ENCODE results near the gene GALNT8. TPM values are rescaled to one million over a fixed set of nuclear protein-coding genes. Genes with fewer than 3 reads are reported as not detected.
"Not testable (repeated sequence)": the region's sequence is repeated elsewhere in the genome, so short reads cannot be mapped to it uniquely, and the experiment has no call there.

GALNT8 gene, protein sequence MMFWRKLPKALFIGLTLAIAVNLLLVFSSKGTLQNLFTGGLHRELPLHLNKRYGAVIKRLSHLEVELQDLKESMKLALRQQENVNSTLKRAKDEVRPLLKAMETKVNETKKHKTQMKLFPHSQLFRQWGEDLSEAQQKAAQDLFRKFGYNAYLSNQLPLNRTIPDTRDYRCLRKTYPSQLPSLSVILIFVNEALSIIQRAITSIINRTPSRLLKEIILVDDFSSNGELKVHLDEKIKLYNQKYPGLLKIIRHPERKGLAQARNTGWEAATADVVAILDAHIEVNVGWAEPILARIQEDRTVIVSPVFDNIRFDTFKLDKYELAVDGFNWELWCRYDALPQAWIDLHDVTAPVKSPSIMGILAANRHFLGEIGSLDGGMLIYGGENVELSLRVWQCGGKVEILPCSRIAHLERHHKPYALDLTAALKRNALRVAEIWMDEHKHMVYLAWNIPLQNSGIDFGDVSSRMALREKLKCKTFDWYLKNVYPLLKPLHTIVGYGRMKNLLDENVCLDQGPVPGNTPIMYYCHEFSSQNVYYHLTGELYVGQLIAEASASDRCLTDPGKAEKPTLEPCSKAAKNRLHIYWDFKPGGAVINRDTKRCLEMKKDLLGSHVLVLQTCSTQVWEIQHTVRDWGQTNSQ
- total RNA-seq = under 0.01 and 0.13 TPM in 2 replicates

DNA sequence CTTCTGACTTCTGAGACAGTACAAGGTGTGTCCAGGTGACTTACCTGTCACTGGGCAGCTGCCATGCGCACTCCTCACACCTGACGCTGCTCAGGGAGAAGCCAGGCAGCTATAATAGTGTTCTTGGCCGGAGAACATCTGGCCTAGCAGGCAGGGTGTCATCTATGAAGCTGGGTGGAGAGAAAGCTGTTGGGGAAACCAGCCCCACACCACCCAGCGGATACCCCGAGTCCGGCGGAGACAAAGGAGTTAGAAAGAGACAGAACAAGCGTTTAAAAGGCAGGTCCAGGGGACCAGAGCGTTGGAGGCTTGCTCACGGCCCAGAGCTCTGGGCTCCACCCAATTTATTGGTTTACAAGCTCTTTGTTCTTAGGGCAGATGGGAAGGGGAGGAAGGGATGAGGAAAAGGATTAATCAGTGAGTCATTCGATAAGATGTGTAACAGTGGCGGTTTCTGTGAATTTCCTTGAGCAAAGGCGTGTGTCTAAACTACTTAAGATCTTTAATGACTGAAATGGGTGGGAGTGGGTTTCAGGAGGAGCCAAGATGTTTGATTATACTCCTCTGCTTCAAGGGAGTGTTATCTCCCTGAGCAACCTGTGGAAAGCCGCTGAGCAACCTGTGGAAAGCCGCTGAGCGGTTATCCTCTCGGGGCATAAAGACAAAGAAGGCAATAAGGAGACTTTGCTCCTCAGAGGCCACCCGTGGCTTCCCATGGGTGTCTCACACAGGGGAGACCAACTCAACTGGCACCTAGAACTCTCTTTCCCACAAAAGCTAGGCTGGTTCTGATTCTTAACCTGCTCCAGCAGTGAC is at the start of gene GALNT8:
TSS of gene GALNT8 (plus strand) at position 580 of the 816 bp plus-strand sequence. CDS start 278 bp downstream, outside the sequence.
- no peak for DNase-seq (ENCODE audit: low read depth in 2 of 2)

DNA sequence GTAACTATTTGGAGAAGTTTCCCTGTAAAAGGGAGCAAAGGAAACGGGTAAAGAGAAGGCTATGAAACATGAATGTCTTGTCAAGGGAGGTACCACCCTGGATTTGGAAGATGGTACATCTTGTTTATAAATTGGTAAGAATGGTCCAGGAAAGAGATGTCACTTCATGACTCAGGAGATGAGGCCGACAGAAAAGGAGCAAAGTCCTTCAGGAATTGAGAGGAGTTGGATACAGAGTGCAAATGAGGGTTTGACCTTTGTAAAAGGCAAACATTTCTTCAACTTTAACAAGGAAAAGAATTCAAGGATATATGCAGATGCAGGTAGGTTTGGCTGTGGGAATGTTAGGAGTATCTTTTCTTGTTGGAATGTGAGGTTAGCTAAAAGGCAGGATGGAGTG is 40.5 kb upstream of the GALNT8 start:
- no peak for DNase-seq (ENCODE audit: low read depth in 2 of 2)

DNA sequence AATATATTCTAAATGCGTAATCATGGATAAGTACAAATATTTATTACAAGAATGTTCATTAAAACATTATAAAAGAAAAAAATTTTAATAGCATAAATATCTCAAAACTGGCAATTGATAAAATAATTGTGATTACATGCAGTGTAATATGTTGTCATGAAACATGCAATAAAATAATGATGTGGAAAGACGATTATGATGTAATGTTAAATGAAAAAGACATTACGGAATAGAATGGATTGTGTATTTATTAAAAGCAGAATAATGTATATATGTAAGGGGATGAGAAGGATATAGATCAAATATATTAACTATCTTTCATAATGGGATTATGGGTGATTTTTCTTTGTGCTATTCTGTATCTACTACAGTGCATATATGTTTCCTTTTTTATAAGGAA is 38.5 kb upstream of the GALNT8 start:
- DNase-seq (ENCODE audit: low read depth in 2 of 2) = no peak

DNA sequence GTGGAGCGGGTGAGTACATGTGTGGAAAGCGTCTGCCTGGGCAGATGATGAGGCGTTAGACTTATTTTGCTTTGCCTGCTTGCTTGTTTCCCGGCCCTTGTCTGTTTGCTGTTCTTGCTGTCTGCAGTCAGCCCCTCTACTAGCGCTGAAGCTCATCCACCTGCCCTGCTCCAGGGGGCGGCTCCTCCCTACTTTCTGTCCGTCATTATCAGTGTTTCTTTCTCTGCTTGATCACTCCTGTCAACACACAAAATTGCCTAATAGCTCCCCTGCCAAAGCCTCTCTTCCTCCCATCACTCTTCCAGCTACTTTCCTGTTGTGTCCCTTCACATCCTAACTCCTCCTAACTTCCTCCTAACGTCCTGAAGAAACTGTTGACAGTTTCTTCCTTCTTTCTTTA is 34.9 kb upstream of the GALNT8 start:
- no peak for DNase-seq (ENCODE audit: low read depth in 2 of 2)

DNA sequence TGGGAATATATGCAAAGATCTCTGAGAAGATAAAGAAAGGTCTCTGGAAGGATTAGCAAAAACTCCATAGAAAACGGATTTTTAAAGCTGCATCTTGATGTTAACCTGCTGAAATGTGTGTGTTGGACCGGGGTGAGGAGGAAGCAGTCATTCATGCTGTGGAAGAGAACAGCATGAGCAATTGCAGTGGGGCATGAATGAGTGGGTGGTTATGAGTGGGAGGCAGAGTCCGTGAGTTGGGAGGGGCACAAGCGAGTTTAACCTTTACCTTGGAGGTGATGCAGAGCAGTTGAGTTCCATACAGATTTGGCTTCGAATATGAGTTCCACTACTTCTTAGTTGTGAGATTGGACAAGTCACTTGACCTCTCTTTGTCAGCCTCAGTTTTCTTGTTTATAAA is 29.4 kb upstream of the GALNT8 start:
- no peak for DNase-seq (ENCODE audit: low read depth in 2 of 2)

DNA sequence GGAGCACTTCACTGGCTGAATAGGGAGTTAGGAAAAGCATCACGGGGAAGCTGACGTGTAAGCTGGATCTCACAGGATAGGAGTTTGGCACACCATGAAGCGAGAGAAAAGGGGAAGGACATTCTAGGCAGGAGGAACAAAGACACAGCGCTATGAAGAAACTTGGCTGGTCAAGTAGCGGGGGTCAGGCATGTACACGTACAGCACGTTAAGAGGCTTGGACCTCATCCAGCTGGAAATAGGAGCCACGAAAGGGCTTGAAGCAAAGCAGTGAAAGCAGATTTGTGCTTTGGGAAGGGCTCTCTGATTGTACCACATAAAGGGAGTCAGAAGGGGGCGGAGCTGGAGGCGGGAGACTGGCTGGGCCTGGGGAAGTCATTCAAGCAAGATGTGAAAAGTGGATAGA is 19.6 kb upstream of the GALNT8 start:
- DNase-seq (ENCODE audit: low read depth in 2 of 2) = no peak

DNA sequence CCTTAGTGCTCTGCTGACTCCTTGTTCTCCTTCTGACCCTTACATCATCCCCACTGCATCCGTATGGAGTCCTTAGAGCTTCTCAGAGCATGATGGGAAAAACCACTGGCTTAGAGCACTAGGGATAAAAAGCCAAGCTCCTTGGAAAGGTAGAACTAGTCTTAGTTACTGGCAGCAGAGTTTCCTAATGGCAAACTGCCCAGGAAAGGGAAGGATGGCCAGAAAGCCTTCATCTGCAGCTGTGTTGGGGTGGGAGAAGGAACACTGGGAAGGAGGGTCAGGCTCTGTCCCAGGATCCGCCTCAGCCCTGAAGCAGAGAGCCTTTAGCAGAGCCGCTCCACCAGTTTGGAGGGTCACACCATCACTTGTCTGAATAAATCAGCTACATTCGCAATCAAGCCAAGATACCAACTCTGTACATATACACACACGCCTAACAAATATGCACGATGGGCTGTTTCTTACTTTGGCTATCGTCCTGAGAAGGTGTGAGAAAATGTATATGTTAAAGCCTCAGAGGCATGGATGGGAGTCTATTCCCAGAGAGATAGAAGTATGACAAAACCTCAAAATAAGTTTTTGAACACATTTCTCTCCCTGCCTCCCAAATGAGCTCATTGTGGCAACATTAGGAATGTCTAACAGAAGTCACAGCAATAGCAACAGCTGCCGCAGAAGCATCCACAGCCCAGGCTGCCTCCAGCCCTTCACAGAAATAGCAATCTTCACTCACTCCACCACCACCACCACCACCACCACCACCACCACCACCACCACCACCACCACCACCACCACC is 18.6 kb upstream of the GALNT8 start:
- no peak for DNase-seq (ENCODE audit: low read depth in 2 of 2)

DNA sequence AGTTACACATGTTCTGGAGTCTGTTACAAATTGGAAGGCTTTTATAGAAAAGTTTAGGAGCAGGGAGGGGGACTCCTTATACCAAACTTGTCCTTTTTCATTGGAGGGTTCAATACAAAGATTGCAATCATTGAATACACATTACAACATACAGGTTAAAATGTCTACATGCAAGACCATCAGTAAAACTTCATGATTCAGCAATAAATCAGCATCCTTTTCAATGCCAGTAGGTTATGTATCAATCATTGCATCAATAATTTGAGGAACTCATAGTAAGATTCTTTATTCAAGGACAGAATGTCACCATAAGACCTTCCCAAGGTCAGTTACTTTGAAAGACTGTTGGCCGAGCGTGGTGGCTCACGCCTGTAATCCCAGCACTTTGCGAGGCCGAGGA is 16.5 kb upstream of the GALNT8 start:
- no peak for DNase-seq (ENCODE audit: low read depth in 2 of 2)

DNA sequence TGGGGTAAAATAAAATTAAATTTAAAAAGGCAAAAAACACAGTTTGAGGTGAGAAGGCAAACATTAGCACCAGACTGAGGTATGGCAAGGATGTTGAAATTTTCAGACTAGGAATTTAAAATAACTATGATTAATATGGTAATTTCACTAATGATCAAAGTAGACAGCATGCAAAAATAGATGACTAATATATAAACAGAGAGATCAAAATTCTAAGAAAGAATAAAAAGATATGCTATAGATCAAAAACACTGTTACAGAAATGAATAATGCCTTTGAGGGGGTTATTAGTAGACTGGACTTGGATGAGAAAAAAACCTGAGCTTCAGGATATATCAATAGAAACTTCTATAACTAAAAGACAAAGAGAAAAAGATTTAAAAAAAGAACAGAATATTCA is 14.4 kb upstream of the GALNT8 start:
- DNase-seq (ENCODE audit: low read depth in 2 of 2) = no peak

DNA sequence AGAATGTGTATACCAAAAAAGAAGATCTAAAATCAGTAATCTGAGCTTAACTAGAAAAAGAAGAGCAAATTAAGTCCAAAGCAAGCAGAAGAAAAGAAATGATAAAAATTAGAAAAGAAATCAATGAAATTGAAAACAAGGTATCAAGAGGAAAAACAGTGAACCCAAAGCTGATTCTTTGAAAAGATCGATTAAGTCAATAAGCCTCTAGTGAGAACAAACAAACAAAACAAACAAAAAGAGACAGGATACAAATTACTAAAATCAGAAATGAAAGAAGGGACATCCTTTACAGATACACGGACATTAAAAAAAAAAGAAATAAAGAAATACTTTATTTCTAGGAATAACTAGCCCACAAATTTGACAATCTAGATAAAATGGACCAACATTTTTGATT is 12.9 kb upstream of the GALNT8 start:
- DNase-seq (ENCODE audit: low read depth in 2 of 2) = no peak

DNA sequence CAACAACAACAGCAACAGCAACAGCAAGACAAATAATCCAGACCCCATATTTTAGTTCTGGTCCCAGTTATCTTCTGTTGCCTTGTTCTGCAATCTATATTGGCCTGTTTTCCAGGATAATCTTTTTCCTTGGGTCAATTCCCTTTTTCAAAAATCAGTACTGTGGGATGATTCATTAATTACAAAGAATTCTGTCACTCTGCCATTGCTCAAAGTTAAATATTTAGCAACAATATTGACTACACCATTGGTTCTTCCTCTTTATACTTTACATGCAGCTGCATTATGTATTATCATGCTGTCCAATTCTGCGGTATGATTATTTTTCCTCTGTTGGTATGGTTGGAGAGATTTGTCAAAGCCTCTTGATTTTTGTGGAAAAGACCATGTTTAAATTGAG is 10.1 kb upstream of the GALNT8 start:
- DNase-seq (ENCODE audit: low read depth in 2 of 2) = no peak

DNA sequence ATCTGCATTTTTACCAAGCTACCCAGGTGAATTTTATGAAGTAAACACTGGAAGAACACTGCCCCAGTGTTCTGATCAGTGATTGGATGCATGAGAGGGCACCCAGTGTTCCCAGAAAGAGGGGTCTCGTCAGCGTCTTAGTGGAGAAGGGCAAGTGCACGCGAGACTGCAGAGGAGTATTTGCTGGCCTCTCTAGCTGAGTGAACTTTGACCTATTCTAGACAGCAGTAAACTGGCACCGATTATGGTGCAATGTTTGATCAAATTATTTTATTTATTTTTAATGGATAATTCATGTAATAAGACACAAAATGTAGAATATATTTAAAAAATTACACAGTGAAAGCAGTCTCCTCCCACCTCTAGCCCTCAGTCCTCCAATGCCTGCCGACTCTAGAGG is 5.3 kb upstream of the GALNT8 start:
- DNase-seq (ENCODE audit: low read depth in 2 of 2) = no peak

DNA sequence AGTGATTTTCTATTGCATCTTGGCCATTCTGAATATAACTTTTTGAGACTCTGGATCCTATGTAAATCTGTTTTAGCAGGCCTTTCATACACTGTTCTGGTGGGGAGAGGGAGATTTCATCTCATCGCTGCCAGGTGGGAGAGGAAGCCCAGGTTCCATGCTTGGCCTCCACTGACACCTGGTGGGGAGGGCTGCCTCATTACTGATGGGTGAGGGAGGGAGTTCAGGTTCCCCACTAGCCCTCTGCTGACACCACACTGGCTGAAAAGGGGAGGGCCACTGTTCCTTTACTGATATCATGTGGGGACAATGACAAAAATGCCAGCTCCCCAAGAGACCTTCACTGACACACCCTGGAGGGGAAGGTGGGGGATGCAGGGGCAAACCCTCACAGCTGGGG is 2.4 kb upstream of the GALNT8 start:
- DNase-seq (ENCODE audit: low read depth in 2 of 2) = no peak

DNA sequence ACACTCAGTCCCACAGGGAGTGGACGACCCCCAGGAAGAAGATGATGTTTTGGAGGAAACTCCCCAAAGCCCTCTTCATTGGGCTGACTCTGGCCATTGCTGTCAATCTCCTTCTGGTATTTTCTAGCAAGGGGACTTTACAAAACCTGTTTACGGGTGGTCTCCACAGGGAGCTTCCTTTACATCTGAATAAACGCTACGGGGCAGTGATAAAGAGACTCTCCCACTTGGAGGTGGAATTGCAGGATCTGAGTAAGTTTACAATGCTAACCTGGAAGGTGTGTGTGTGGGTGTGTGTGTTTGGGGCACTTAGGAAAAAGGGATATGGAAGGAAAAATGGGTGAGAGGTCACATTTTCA is 416 bp downstream of the GALNT8 start:
- DNase-seq (ENCODE audit: low read depth in 2 of 2) = no peak

DNA sequence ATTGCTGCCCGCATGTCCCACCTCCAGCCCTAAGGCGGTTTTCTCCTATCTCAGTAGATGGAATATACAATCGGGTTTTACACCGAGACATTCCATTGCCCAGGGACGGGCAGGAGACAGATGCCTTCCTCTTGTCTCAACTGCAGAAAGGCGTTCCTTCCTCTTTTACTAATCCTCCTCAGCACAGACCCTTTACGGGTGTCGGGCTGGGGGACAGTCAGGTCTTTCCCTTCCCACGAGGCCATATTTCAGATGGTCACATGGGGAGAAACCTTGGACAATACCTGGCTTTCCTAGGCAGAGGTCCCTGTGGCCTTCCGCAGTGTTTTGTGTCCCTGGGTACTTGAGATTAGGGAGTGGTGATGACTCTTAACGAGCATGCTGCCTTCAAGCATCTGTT is 1.4 kb downstream of the GALNT8 start:
- not testable (repeated sequence) for DNase-seq (ENCODE audit: low read depth in 2 of 2)

DNA sequence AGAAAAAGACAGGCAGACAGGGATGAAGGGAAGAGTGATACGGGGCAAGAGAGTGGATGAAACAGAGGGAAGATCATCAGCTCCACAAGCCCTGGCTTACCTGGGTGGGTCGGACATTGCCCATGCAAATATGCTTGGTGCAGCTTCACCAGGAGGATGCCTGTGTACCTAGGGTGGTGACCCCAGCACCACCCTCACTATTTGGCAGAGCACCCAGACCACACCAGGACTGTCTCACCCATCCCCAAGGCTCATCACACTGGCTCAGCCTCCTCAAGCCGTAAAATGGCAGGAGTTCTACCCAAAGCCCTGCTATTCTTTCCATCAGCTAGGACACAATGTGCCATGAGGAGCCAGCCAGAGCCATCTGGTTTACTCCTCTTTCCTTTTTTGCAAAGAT is 3.0 kb downstream of the GALNT8 start:
- DNase-seq (ENCODE audit: low read depth in 2 of 2) = no peak

DNA sequence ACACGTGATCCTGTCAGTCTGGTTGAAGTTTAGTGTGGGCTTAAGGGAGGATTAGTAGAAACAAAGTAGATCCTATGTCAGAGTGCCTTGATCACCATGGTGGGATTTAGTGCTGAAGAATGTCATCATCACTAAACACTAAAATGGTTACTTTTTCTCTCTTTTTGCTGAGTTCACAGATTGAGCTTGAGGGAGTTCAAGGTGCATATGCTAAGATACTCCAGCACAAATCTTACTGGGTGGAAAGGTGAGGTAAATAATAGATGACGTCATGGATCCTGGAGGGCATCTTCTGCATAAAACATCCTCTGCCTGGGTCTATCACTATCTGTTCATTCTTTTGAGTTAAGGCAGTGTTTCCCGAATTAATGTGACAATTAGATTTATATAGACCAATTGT is 4.9 kb downstream of the GALNT8 start:
- no peak for DNase-seq (ENCODE audit: low read depth in 2 of 2)

DNA sequence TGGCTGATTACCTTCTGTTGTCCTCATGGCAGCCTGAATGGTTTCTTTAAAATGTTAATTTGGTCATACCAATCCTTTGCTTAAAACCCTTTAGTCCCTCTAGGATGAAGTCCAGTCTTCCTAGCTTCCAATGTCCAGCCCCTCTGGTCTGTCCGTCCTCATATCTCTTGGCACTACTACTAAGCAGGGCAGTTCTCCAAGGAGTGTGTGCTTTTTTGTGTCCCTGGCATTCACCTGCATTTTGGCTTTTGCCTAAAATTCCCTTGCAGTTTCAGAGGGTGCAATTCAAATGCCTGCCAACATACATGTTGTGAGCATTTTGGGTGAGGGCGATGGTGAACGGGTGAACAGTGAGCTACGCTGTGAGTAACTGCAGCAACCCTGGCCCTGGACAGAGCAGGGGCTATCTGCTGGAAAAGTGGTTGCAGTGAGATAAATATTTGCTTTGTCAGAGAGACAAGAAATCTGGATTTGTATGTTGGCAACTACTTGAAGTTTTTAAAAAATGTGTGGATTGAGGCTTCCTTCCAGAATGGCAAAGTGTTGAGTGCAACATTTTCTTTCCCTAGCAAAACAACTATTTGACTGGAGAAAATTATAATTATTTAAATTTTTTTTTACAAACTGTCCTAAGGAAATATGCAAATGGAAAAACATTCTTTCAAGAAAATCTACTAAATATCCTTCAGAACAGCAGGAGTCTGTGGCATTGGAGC is 14.6 kb downstream of the GALNT8 start:
- DNase-seq (ENCODE audit: low read depth in 2 of 2) = no peak

DNA sequence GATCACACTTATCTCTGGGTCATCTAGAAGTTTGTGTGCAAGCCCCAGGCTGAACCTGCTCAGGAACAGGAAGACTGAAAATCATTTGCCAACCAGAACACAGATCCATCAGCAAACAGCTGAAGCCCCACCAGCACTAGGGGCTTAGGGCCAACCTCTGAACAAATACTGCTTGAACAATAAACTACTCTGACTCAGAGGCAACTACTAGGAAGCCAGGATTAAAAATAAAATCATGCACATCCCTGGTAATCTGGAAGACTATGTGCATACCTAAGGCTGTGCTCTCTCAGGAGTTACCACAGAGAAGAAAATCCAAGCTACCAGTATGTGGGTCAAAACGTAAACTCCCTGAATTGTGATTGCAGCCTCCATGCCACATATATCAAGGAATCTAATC is 15.9 kb downstream of the GALNT8 start:
- DNase-seq (ENCODE audit: low read depth in 2 of 2) = no peak

DNA sequence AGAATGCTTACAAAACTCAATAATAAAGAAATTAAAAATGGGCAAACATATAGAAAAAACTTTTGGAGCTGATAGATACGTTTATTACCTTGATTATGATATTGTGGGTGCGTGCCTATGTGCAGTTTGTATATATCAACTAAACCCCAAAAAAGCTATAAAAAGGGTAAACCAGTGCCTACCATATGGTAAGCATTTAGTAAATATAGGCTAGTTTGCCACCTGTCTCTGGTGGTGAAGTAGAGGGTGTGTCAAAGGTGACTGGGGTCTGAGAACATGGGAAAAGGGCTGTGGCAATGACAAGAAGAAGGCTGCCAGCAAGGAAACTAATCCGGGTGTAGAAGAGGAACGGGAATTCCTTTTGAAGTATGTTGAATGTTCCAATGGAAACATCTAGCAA is 18.3 kb downstream of the GALNT8 start:
- no peak for DNase-seq (ENCODE audit: low read depth in 2 of 2)

DNA sequence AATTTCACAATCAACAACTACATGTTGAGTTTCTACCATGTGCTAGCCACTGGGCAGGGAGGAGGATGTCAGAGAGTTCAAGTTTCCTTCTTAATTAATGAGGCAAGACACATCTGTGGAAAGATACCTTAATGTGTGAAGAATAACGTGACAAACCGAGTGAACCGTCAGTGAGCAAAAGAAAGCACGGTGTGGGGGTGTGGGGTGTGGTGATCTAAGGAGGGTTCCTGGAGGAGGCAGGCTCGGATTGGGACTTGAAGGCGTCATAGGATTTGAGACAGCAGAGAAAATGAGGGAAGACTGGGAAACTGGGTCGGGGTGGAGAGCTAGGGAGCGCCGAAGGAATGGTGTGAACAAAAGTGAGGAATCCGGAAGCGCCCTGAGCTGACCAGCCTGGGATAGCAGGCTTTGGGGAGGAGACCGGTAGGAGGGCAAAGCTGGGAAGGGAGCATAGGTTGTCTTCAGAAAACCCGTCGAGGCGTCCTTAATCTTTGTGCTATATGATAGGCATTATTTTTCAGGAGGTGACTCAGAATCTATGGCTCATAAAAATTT is 22.3 kb downstream of the GALNT8 start:
- DNase-seq (ENCODE audit: low read depth in 2 of 2) = no peak

Data from dermis microvascular lymphatic vessel endothelial cell (primary cell).